Urinary bladder (tissue), 2 donors: ENCODE data around the gene ARFIP1. TPM values are rescaled to one million over a fixed set of nuclear protein-coding genes. Genes with fewer than 3 reads are reported as not detected.

ENCODE experiments used
- polyA plus RNA-seq: library from polyadenylated mRNA; stranded (reverse); fragments of 200-250 nt; gene quantifications from one replicate; pipeline ENCODE4 v1.2.3, GENCODE V29; 2013
- total RNA-seq: library from RNA; depleted of rRNA; stranded (reverse); fragments of >200 nt; gene quantifications from one replicate; pipeline ENCODE4 v1.2.3, GENCODE V29; 2014
- donor health status: healthy.

Gene ARFIP1
- total and polyA plus RNA-seq, 2 donors, result 23.4 to 64.6 TPM

Other genes with a start within 250 kb of the ARFIP1 start
- 101 TPM for gene FBXW7, start 243.9 kb upstream of the ARFIP1 start, total RNA-seq
- 7.9 TPM for gene FBXW7, start 243.9 kb upstream of the ARFIP1 start, polyA plus RNA-seq
- gene TMEM154, start 100.0 kb upstream of the ARFIP1 start, total RNA-seq, result 17.2 TPM
- gene TMEM154, start 100.0 kb upstream of the ARFIP1 start, polyA plus RNA-seq, result 2.0 TPM
- gene TIGD4, start 224 bp upstream of the ARFIP1 start, total RNA-seq, result 2.9 TPM
- 0.20 TPM for gene TIGD4, start 224 bp upstream of the ARFIP1 start, polyA plus RNA-seq
- gene FHDC1, start 156.4 kb downstream of the ARFIP1 start, total RNA-seq, result 7.1 TPM
- gene FHDC1, start 156.4 kb downstream of the ARFIP1 start, polyA plus RNA-seq, result 1.6 TPM